Tibial artery (tissue), 4 donors: Measurements from ENCODE around the gene RGS19.

Experiments
- DNase-seq, 2 donors: peaks; one replicate each; pipeline ENCODE4 v3.0.0-alpha.2; 2019
- H3K27ac ChIP-seq, 2 donors: fragments of 200-600 bp; sonication (generic) in 1 of 2; 1 replicate in 1 of 2; 2 replicates in 1 of 2; pipeline ENCODE4 v1.5.1; 2018 to 2019; ENCODE audit warnings: mild to moderate bottlenecking in 1 of 2
- H3K27me3 ChIP-seq, 2 donors: fragments of 200-600 bp; sonication (generic) in 1 of 2; one replicate each; pipeline versions ENCODE4 v1.5.1 to v1.6.0; 2016 to 2019
- H3K36me3 ChIP-seq, 3 donors: fragments of 200-600 bp; sonication (generic) in 2 of 3; one replicate each; pipeline ENCODE4 v1.5.1; 2016 to 2019; ENCODE audit warnings: mild to moderate bottlenecking in 2 of 3
- H3K4me1 ChIP-seq, 4 donors: fragments of 200-600 bp; sonication (generic) in 2 of 4; 1 replicate in 3 of 4; 2 replicates in 1 of 4; pipeline ENCODE4 v1.5.1; 2016 to 2019
- H3K4me3 ChIP-seq, 2 donors: fragments of 200-600 bp; sonication (generic) in 1 of 2; 1 replicate in 1 of 2; 2 replicates in 1 of 2; pipeline ENCODE4 v1.5.1; 2018 to 2019; ENCODE audit warnings: mild to moderate bottlenecking in 2 of 2
- H3K9me3 ChIP-seq, 3 donors: fragments of 200-600 bp; sonication (generic) in 1 of 3; one replicate each; pipeline ENCODE4 v1.5.1; 2016 to 2019
- CTCF ChIP-seq, 2 experiments: fragments of 200-600 bp in 1 of 2; fragments of 450-650 bp in 1 of 2; IDR thresholded peaks; one replicate each; pipeline ENCODE4 v1.5.1; 2017 to 2019; ENCODE audit warnings: antibody characterized with exemption in 2 of 2, mild to moderate bottlenecking in 1 of 2, moderate library complexity in 1 of 2
- intact Hi-C: fragments of 100-400 bp; cut with DNase I; formaldehyde crosslinking; loops from one replicate; pipeline ENCODE4 v1.15.0; 2023; ENCODE audit warnings: low total_unique reads

Gene RGS19

GRCh38 chr20:64056889-64057627 is 22.3 kb downstream of the RGS19 start:
- Histone ChIP-seq H3K27ac (no peak overlapping the region), H3K4me3 (no peak overlapping the region), H3K4me1 (peaks cover 0 to 8% (median under 1%) of the 10 kb centered on the region in 4 donors), H3K36me3 (no peaks in the 10 kb centered on the region), H3K27me3 (peaks cover 0 to 66% of the 10 kb centered on the region in 2 donors), H3K9me3 (no peaks in the 10 kb centered on the region)
- DNase-seq = no peak
- no peak for TF ChIP-seq CTCF (IDR thresholded peaks at IDR 0.05)
- intact Hi-C loops = no loop called here

DNA sequence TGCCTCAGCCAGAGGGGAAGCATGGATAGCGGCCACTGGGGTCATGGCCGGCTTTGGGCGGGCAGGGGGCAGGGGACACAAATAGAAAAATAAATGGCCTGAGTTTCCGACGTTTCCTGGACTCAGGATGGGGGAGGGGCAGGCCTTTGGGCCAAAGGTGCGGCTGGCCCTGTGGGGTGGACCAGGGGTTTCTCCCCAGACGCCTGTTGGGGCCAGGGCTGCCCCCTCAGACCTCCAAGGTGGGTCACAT is 22.8 kb downstream of the RGS19 start:
- intact Hi-C loops = no loop called here
- no peak for DNase-seq
- no peak for TF ChIP-seq CTCF (IDR thresholded peaks at IDR 0.05)
- Histone ChIP-seq H3K27ac (no peak overlapping the region), H3K4me1 (peaks cover 0 to 6% (median 0%) of the 10 kb centered on the region in 4 donors), H3K27me3 (peaks cover 0 to 71% of the 10 kb centered on the region in 2 donors), H3K9me3 (no peaks in the 10 kb centered on the region), H3K36me3 (no peaks in the 10 kb centered on the region), H3K4me3 (no peak overlapping the region)

- no peak overlapping the region for H3K4me3 ChIP-seq
- DNase-seq = no peak
- H3K27ac ChIP-seq = peak overlapping the region in 1 of 2 donors; percentile 15
- no peaks in the 10 kb centered on the region for H3K9me3 ChIP-seq
- H3K36me3 ChIP-seq = no peaks in the 10 kb centered on the region
- intact Hi-C loops = no loop called here
- no peak for TF ChIP-seq CTCF (IDR thresholded peaks at IDR 0.05)
- peaks cover 0 to 6% (median 0%) of the 10 kb centered on the region in 4 donors for H3K4me1 ChIP-seq
- peaks cover 0 to 76% of the 10 kb centered on the region in 2 donors for H3K27me3 ChIP-seq
Observed at GRCh38 chr20:64055893-64056638, 23.3 kb downstream of the RGS19 start.

DNA sequence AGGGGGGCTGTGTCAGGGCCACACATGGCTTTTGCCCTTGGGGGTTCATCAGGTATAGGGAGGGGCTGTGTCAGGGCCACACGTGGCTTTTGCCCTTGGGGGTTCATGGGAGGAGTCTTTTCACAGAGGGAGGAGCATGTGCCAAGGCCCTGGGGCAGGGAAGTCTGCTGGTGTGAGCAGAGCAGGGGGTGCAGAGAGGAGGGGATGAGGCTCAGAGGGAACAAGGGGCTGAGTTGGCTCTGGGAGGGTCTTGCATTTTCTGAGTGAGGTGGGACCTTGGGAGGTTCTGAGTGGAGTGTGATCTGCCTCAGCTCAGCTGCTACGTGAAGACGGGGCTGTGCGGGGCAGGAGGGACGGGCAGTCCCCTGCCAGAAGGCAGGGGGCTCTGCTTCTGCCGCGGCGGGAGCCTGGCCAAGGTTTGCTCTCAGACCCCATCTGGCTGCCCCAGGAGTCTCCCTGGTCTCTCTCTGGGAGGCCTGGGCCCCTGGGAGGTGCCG is 23.9 kb downstream of the RGS19 start:
- no peak for DNase-seq
- Histone ChIP-seq H3K27ac (peak overlapping the region in 1 of 2 donors; percentile 15), H3K4me1 (peaks cover 0 to 6% (median 0%) of the 10 kb centered on the region in 4 donors), H3K4me3 (no peak overlapping the region), H3K9me3 (no peaks in the 10 kb centered on the region), H3K36me3 (no peaks in the 10 kb centered on the region), H3K27me3 (peaks cover 0 to 82% of the 10 kb centered on the region in 2 donors)
- intact Hi-C loops = no loop called here
- TF ChIP-seq CTCF (IDR thresholded peaks at IDR 0.05) = no peak

- peaks cover 5 to 93% of the 10 kb centered on the region in 2 donors for H3K27me3 ChIP-seq
- H3K9me3 ChIP-seq = no peaks in the 10 kb centered on the region
- intact Hi-C loops = no loop called here
- H3K4me1 ChIP-seq = peaks cover 0 to 16% (median 6%) of the 10 kb centered on the region in 4 donors
- H3K27ac ChIP-seq = no peak overlapping the region
- TF ChIP-seq CTCF (IDR thresholded peaks at IDR 0.05) = no peak
- H3K36me3 ChIP-seq = no peaks in the 10 kb centered on the region
- H3K4me3 ChIP-seq = no peak overlapping the region
- DNase-seq = no peak
Observed at GRCh38 chr20:64053841-64054661, 25.3 kb downstream of the RGS19 start.
